ENCODE data around the gene TUG1. TPM values are rescaled to one million over a fixed set of nuclear protein-coding genes. Genes with fewer than 3 reads are reported as not detected.

Gene TUG1
- total and polyA plus RNA-seq, 2 of the 4 experiments (the other 2 are of a cell fraction) = 60.6 to 68.8 TPM

DNA sequence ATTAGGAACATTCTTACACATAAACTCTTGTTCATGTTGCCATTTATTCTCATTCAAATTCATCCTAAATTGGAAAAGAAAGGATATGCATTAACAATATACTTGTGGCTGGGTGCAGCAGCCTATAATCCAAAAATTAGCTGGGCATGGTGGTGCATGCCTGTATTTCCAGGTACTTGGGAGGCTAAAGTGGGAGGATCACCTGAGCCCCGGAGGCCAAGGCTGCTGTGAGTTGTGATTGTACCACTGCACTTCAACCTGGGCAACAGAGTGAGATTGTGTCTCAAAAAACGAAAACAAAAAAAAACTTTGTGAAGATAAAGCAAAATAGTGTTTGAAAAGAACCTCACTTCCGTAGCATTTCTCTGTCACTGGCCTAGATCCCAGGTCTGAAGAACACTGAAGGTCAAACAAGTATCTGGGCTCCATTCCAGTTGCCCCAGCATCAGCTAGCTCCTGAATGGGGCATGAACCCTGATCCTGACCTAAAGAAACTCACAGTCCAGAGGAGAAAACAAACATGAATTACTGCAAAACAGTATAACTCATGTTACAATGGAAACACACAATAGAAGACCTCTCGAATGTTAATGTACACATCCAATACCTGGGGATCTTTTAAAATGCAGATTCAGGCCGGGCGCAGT is 32.2 kb downstream of the TUG1 start:
- H3K4me2 ChIP-seq (ENCODE audit: low read depth, low read length) = no peak overlapping the region
- H2AK9ac ChIP-seq (replicated peaks; ENCODE audit: low read depth, low read length, poor library complexity) = no peak overlapping the region
- in situ Hi-C loops (cut with MboI; ENCODE audit: low sequenced_read_pairs) (no loop called here), intact Hi-C loops (cut with micrococcal nuclease) (no loop called here), dilution Hi-C loops (cut with HindIII; ENCODE audit: low sequenced_read_pairs, unreplicated experiment) (no loop called here)
- ATAC-seq (ENCODE audit: low read depth) = no peak
- no peak overlapping the region for H3K4ac ChIP-seq (ENCODE audit: low read depth, low read length)
- H2BK15ac ChIP-seq (ENCODE audit: low read depth, low read length) = no peak overlapping the region
- no peaks in the 10 kb centered on the region for H3K36me3 ChIP-seq (ENCODE audit: control insufficient read depth, insufficient read depth, low read length)
- no peaks in the 10 kb centered on the region for H3K4me1 ChIP-seq (ENCODE audit: control insufficient read depth, insufficient read depth, low read length)
- CTCF ChIA-PET = no interaction called here
- 49% methylated on average over 2 of the region's 6 CpGs; no CpG with 5 or more reads in 1 of the 2 experiments for WGBS, 2 experiments (ENCODE audit: extremely low coverage in 2 of 2, insufficient read length in 1 of 2)
- no peaks in the 10 kb centered on the region for H4K20me1 ChIP-seq (ENCODE audit: insufficient read depth, low read length)
- no peaks in the 10 kb centered on the region for H3K79me1 ChIP-seq (ENCODE audit: low read depth in 1 of 2, low read length in 2 of 2)
- H3K9me3 ChIP-seq (ENCODE audit: control insufficient read depth, insufficient read depth, low read length) = peaks cover 4% of the 10 kb centered on the region
- H3K27ac ChIP-seq (ENCODE audit: insufficient read depth, low read length) = no peak overlapping the region
- H2BK5ac ChIP-seq (ENCODE audit: low read depth, low read length, poor library complexity, severe bottlenecking) = no peak overlapping the region
- no peak overlapping the region for H2BK120ac ChIP-seq (ENCODE audit: low read depth, low read length)
- no peak overlapping the region for H3K9ac ChIP-seq (ENCODE audit: low read depth, low read length)
- no peak overlapping the region for H3K56ac ChIP-seq (ENCODE audit: extremely low read depth, insufficient read depth, low read length)
- no peak overlapping the region for H4K5ac ChIP-seq (ENCODE audit: low read depth, low read length)
- H4K8ac ChIP-seq (ENCODE audit: low read depth in 2 of 2, low read length in 2 of 2) = no peak overlapping the region
- no peak for TF ChIP-seq RFX5 (IDR thresholded peaks at IDR 0.05; ENCODE audit: low read depth, low read length)
- no peak for TF ChIP-seq RCOR1 (IDR thresholded peaks at IDR 0.05; ENCODE audit: insufficient replicate concordance, low read length)
- TF ChIP-seq CHD1 (IDR thresholded peaks at IDR 0.05; ENCODE audit: low read depth, low read length) = no peak
- no peak for TF ChIP-seq MXI1 (IDR thresholded peaks at IDR 0.05; ENCODE audit: borderline replicate concordance, low read depth, low read length)
- no peak for TF ChIP-seq CEBPB (IDR thresholded peaks at IDR 0.05; ENCODE audit: low read depth, low read length)
- TF ChIP-seq, protein P1, sequence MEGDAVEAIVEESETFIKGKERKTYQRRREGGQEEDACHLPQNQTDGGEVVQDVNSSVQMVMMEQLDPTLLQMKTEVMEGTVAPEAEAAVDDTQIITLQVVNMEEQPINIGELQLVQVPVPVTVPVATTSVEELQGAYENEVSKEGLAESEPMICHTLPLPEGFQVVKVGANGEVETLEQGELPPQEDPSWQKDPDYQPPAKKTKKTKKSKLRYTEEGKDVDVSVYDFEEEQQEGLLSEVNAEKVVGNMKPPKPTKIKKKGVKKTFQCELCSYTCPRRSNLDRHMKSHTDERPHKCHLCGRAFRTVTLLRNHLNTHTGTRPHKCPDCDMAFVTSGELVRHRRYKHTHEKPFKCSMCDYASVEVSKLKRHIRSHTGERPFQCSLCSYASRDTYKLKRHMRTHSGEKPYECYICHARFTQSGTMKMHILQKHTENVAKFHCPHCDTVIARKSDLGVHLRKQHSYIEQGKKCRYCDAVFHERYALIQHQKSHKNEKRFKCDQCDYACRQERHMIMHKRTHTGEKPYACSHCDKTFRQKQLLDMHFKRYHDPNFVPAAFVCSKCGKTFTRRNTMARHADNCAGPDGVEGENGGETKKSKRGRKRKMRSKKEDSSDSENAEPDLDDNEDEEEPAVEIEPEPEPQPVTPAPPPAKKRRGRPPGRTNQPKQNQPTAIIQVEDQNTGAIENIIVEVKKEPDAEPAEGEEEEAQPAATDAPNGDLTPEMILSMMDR (conservative IDR thresholded peaks at IDR 0.05; ENCODE audit: low read depth, low read length) = no peak
- TF ChIP-seq FOS (IDR thresholded peaks at IDR 0.05; ENCODE audit: low read depth, low read length) = no peak
- TF ChIP-seq SMC3 (IDR thresholded peaks at IDR 0.05; ENCODE audit: low read depth, low read length) = no peak
- TF ChIP-seq BHLHE40 (IDR thresholded peaks at IDR 0.05; ENCODE audit: low read depth, low read length) = no peak
- TF ChIP-seq NFE2L2 (IDR thresholded peaks at IDR 0.05; ENCODE audit: low read depth, low read length) = no peak
- no peak for TF ChIP-seq RAD21 (IDR thresholded peaks at IDR 0.05; ENCODE audit: low read length)
- TF ChIP-seq, protein P2, sequence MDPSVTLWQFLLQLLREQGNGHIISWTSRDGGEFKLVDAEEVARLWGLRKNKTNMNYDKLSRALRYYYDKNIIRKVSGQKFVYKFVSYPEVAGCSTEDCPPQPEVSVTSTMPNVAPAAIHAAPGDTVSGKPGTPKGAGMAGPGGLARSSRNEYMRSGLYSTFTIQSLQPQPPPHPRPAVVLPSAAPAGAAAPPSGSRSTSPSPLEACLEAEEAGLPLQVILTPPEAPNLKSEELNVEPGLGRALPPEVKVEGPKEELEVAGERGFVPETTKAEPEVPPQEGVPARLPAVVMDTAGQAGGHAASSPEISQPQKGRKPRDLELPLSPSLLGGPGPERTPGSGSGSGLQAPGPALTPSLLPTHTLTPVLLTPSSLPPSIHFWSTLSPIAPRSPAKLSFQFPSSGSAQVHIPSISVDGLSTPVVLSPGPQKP (IDR thresholded peaks at IDR 0.05; ENCODE audit: borderline replicate concordance, low read depth, low read length) = no peak
- TF ChIP-seq MAZ (IDR thresholded peaks at IDR 0.05; ENCODE audit: borderline replicate concordance, low read depth, low read length) = no peak
- no peak for TF ChIP-seq MAFK (IDR thresholded peaks at IDR 0.05; ENCODE audit: low read depth, low read length)
- TF ChIP-seq, protein P3, sequence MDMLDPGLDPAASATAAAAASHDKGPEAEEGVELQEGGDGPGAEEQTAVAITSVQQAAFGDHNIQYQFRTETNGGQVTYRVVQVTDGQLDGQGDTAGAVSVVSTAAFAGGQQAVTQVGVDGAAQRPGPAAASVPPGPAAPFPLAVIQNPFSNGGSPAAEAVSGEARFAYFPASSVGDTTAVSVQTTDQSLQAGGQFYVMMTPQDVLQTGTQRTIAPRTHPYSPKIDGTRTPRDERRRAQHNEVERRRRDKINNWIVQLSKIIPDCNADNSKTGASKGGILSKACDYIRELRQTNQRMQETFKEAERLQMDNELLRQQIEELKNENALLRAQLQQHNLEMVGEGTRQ (IDR thresholded peaks at IDR 0.05; ENCODE audit: low read depth, low read length) = no peak
- no peak for TF ChIP-seq POLR2A (IDR thresholded peaks at IDR 0.05; ENCODE audit: low read depth, low read length)
- H3K18ac ChIP-seq (ENCODE audit: low read depth, low read length) = no peak overlapping the region
- H3K23ac ChIP-seq (ENCODE audit: low read depth, low read length) = no peak overlapping the region
- BruUV-seq (replicated peaks) = no TSS peak
- H3K4me3 ChIP-seq (ENCODE audit: insufficient read depth, low read depth, low read length) = no peak overlapping the region
- H3K9me1 ChIP-seq (ENCODE audit: insufficient read depth, low read length) = no peaks in the 10 kb centered on the region
- H3K27me3 ChIP-seq (ENCODE audit: control insufficient read depth, insufficient read depth, low read length) = no peaks in the 10 kb centered on the region
- POLR2A ChIA-PET (ENCODE audit: unreplicated experiment) = no interaction called here
- no peak overlapping the region for H4K91ac ChIP-seq (ENCODE audit: insufficient read depth, low read depth, low read length)
- no peak overlapping the region for H2BK20ac ChIP-seq (ENCODE audit: low read depth, low read length)
- H3K14ac ChIP-seq (replicated peaks; ENCODE audit: low read depth, low read length) = no peak overlapping the region
- H2AFZ ChIP-seq (replicated peaks; ENCODE audit: low read length, poor library complexity) = no peak overlapping the region
- no peak for DNase-seq
- H2AK5ac ChIP-seq (ENCODE audit: low read depth, low read length) = no peak overlapping the region

Measured in IMR-90 (cell line).